ENCODE measurements around the gene CACNA2D3.

Gene CACNA2D3

GRCh38 chr3:54570008-54570407 lies 447.7 kb downstream of the CACNA2D3 start:
- no peak overlapping the region for H2BK15ac ChIP-seq (ENCODE audit: low read length)
- no peak overlapping the region for H4K91ac ChIP-seq (ENCODE audit: low read depth, low read length, poor library complexity)
- H3K36me3 ChIP-seq (replicated peaks in 1 of 2; ENCODE audit: control insufficient read depth in 2 of 2, insufficient read depth in 2 of 2, low read length in 2 of 2): no peaks in the 10 kb centered on the region
- no peak overlapping the region for H3K23ac ChIP-seq (ENCODE audit: low read depth, low read length, poor library complexity)
- no peak overlapping the region for H2BK5ac ChIP-seq (ENCODE audit: low read length)
- DNase-seq (ENCODE audit: low spot score): no peak
- H3K27me3 ChIP-seq (ENCODE audit: control insufficient read depth in 3 of 3, insufficient read depth in 3 of 3, low read depth in 1 of 3, low read length in 3 of 3): no peaks in the 10 kb centered on the region
- no peaks in the 10 kb centered on the region for H3K4me1 ChIP-seq (ENCODE audit: control insufficient read depth in 2 of 2, insufficient read depth in 1 of 2, low read depth in 1 of 2, low read length in 2 of 2)
- WGBS, 2 donors (ENCODE audit: extremely low coverage in 2 of 2, insufficient read length in 2 of 2, insufficient replicate concordance in 1 of 2): no CpG with 5 or more reads among the region's 7 CpGs
- no peak overlapping the region for H3K9ac ChIP-seq (ENCODE audit: low read depth, low read length, poor library complexity)
- H3K79me1 ChIP-seq (ENCODE audit: low read depth, low read length): no peaks in the 10 kb centered on the region
- no peak overlapping the region for H2BK12ac ChIP-seq (ENCODE audit: low read length)
- no peak overlapping the region for H3K4me3 ChIP-seq (ENCODE audit: low read length in 2 of 2)
- H4K8ac ChIP-seq (ENCODE audit: low read depth, low read length): no peak overlapping the region
- no peak overlapping the region for H3K27ac ChIP-seq (replicated peaks; ENCODE audit: low read length)
- no peak overlapping the region for H3K4me2 ChIP-seq (ENCODE audit: insufficient read depth, low read length, poor library complexity, severe bottlenecking)
- H3K4ac ChIP-seq (ENCODE audit: low read length): no peak overlapping the region
- no peak overlapping the region for H2AK5ac ChIP-seq (ENCODE audit: low read depth, low read length)
- H2AFZ ChIP-seq (ENCODE audit: low read length): no peak overlapping the region
- H3K14ac ChIP-seq (ENCODE audit: low read length): no peak overlapping the region
- no peak overlapping the region for H2BK120ac ChIP-seq (ENCODE audit: low read depth, low read length)
- no peaks in the 10 kb centered on the region for H3K9me3 ChIP-seq (replicated peaks in 1 of 2; ENCODE audit: control insufficient read depth in 2 of 2, insufficient read depth in 1 of 2, low read depth in 1 of 2, low read length in 2 of 2)
- H3K18ac ChIP-seq (ENCODE audit: low read length): no peak overlapping the region

- Histone ChIP-seq H3K18ac (ENCODE audit: low read length) (no peak overlapping the region), H3K9ac (ENCODE audit: low read depth, low read length, poor library complexity) (no peak overlapping the region), H2BK5ac (ENCODE audit: low read length) (no peak overlapping the region), H3K14ac (ENCODE audit: low read length) (no peak overlapping the region), H3K23ac (ENCODE audit: low read depth, low read length, poor library complexity) (no peak overlapping the region), H2BK12ac (ENCODE audit: low read length) (no peak overlapping the region), H3K4me2 (ENCODE audit: insufficient read depth, low read length, poor library complexity, severe bottlenecking) (no peak overlapping the region), H3K4me1 (ENCODE audit: control insufficient read depth in 2 of 2, insufficient read depth in 1 of 2, low read depth in 1 of 2, low read length in 2 of 2) (no peaks in the 10 kb centered on the region), H3K4me3 (ENCODE audit: low read length in 2 of 2) (no peak overlapping the region), H4K8ac (ENCODE audit: low read depth, low read length) (no peak overlapping the region), H3K79me1 (ENCODE audit: low read depth, low read length) (no peaks in the 10 kb centered on the region), H3K36me3 (replicated peaks in 1 of 2; ENCODE audit: control insufficient read depth in 2 of 2, insufficient read depth in 2 of 2, low read length in 2 of 2) (no peaks in the 10 kb centered on the region), H3K27me3 (ENCODE audit: control insufficient read depth in 3 of 3, insufficient read depth in 3 of 3, low read depth in 1 of 3, low read length in 3 of 3) (no peaks in the 10 kb centered on the region), H3K9me3 (replicated peaks in 1 of 2; ENCODE audit: control insufficient read depth in 2 of 2, insufficient read depth in 1 of 2, low read depth in 1 of 2, low read length in 2 of 2) (no peaks in the 10 kb centered on the region), H3K27ac (replicated peaks; ENCODE audit: low read length) (no peak overlapping the region), H4K91ac (ENCODE audit: low read depth, low read length, poor library complexity) (no peak overlapping the region), H2BK120ac (ENCODE audit: low read depth, low read length) (no peak overlapping the region), H2AFZ (ENCODE audit: low read length) (no peak overlapping the region), H3K4ac (ENCODE audit: low read length) (no peak overlapping the region), H2AK5ac (ENCODE audit: low read depth, low read length) (no peak overlapping the region), H2BK15ac (ENCODE audit: low read length) (no peak overlapping the region)
- WGBS, 2 donors (ENCODE audit: extremely low coverage in 2 of 2, insufficient read length in 2 of 2, insufficient replicate concordance in 1 of 2): no CpG with 5 or more reads among the region's 5 CpGs
- DNase-seq (ENCODE audit: low spot score): no peak
Measured at GRCh38 chr3:54572197-54572895, 450.0 kb downstream of the CACNA2D3 start.

GRCh38 chr3:54573858-54574257 lies 451.5 kb downstream of the CACNA2D3 start:
- no peak overlapping the region for H3K9ac ChIP-seq (ENCODE audit: low read depth, low read length, poor library complexity)
- no peak overlapping the region for H4K91ac ChIP-seq (ENCODE audit: low read depth, low read length, poor library complexity)
- H3K9me3 ChIP-seq (replicated peaks in 1 of 2; ENCODE audit: control insufficient read depth in 2 of 2, insufficient read depth in 1 of 2, low read depth in 1 of 2, low read length in 2 of 2): no peaks in the 10 kb centered on the region
- no peaks in the 10 kb centered on the region for H3K79me1 ChIP-seq (ENCODE audit: low read depth, low read length)
- no peak for DNase-seq (ENCODE audit: low spot score)
- no peak overlapping the region for H2BK12ac ChIP-seq (ENCODE audit: low read length)
- H2BK120ac ChIP-seq (ENCODE audit: low read depth, low read length): no peak overlapping the region
- no peaks in the 10 kb centered on the region for H3K27me3 ChIP-seq (ENCODE audit: control insufficient read depth in 3 of 3, insufficient read depth in 3 of 3, low read depth in 1 of 3, low read length in 3 of 3)
- no peaks in the 10 kb centered on the region for H3K4me1 ChIP-seq (ENCODE audit: control insufficient read depth in 2 of 2, insufficient read depth in 1 of 2, low read depth in 1 of 2, low read length in 2 of 2)
- no peak overlapping the region for H3K4me3 ChIP-seq (ENCODE audit: low read length in 2 of 2)
- no peak overlapping the region for H2AK5ac ChIP-seq (ENCODE audit: low read depth, low read length)
- no CpG with 5 or more reads among the region's 8 CpGs for WGBS, 2 donors (ENCODE audit: extremely low coverage in 2 of 2, insufficient read length in 2 of 2, insufficient replicate concordance in 1 of 2)
- H3K23ac ChIP-seq (ENCODE audit: low read depth, low read length, poor library complexity): no peak overlapping the region
- H2BK5ac ChIP-seq (ENCODE audit: low read length): no peak overlapping the region
- no peak overlapping the region for H3K18ac ChIP-seq (ENCODE audit: low read length)
- no peak overlapping the region for H4K8ac ChIP-seq (ENCODE audit: low read depth, low read length)
- no peak overlapping the region for H2BK15ac ChIP-seq (ENCODE audit: low read length)
- H3K4ac ChIP-seq (ENCODE audit: low read length): no peak overlapping the region
- H3K14ac ChIP-seq (ENCODE audit: low read length): no peak overlapping the region
- no peak overlapping the region for H3K4me2 ChIP-seq (ENCODE audit: insufficient read depth, low read length, poor library complexity, severe bottlenecking)
- no peak overlapping the region for H3K27ac ChIP-seq (replicated peaks; ENCODE audit: low read length)
- no peak overlapping the region for H2AFZ ChIP-seq (ENCODE audit: low read length)
- no peaks in the 10 kb centered on the region for H3K36me3 ChIP-seq (replicated peaks in 1 of 2; ENCODE audit: control insufficient read depth in 2 of 2, insufficient read depth in 2 of 2, low read length in 2 of 2)

- H4K91ac ChIP-seq (ENCODE audit: low read depth, low read length, poor library complexity): no peak overlapping the region
- no peak overlapping the region for H2BK12ac ChIP-seq (ENCODE audit: low read length)
- H2BK5ac ChIP-seq (ENCODE audit: low read length): no peak overlapping the region
- WGBS, 2 donors (ENCODE audit: extremely low coverage in 2 of 2, insufficient read length in 2 of 2, insufficient replicate concordance in 1 of 2): no CpG with 5 or more reads among the region's 6 CpGs
- no peaks in the 10 kb centered on the region for H3K36me3 ChIP-seq (replicated peaks in 1 of 2; ENCODE audit: control insufficient read depth in 2 of 2, insufficient read depth in 2 of 2, low read length in 2 of 2)
- no peak overlapping the region for H3K14ac ChIP-seq (ENCODE audit: low read length)
- H3K4me3 ChIP-seq (ENCODE audit: low read length in 2 of 2): no peak overlapping the region
- H3K23ac ChIP-seq (ENCODE audit: low read depth, low read length, poor library complexity): no peak overlapping the region
- no peak overlapping the region for H3K27ac ChIP-seq (replicated peaks; ENCODE audit: low read length)
- H3K18ac ChIP-seq (ENCODE audit: low read length): no peak overlapping the region
- H3K27me3 ChIP-seq (ENCODE audit: control insufficient read depth in 3 of 3, insufficient read depth in 3 of 3, low read depth in 1 of 3, low read length in 3 of 3): no peaks in the 10 kb centered on the region
- H2AFZ ChIP-seq (ENCODE audit: low read length): no peak overlapping the region
- no peak for DNase-seq (ENCODE audit: low spot score)
- H2BK15ac ChIP-seq (ENCODE audit: low read length): no peak overlapping the region
- no peak overlapping the region for H3K4ac ChIP-seq (ENCODE audit: low read length)
- no peaks in the 10 kb centered on the region for H3K4me1 ChIP-seq (ENCODE audit: control insufficient read depth in 2 of 2, insufficient read depth in 1 of 2, low read depth in 1 of 2, low read length in 2 of 2)
- H3K9ac ChIP-seq (ENCODE audit: low read depth, low read length, poor library complexity): no peak overlapping the region
- no peak overlapping the region for H2AK5ac ChIP-seq (ENCODE audit: low read depth, low read length)
- no peak overlapping the region for H3K4me2 ChIP-seq (ENCODE audit: insufficient read depth, low read length, poor library complexity, severe bottlenecking)
- no peak overlapping the region for H2BK120ac ChIP-seq (ENCODE audit: low read depth, low read length)
- H4K8ac ChIP-seq (ENCODE audit: low read depth, low read length): no peak overlapping the region
- no peaks in the 10 kb centered on the region for H3K79me1 ChIP-seq (ENCODE audit: low read depth, low read length)
- peaks cover 0 to 2% of the 10 kb centered on the region in 2 donors for H3K9me3 ChIP-seq (replicated peaks in 1 of 2; ENCODE audit: control insufficient read depth in 2 of 2, insufficient read depth in 1 of 2, low read depth in 1 of 2, low read length in 2 of 2)
Measured at GRCh38 chr3:54574906-54575617, 452.7 kb downstream of the CACNA2D3 start.

Measured in neuronal stem cell (in vitro differentiated cells).